KBM-7 (cell line): ENCODE results near the gene ANTXR2.
"Not testable (repeated sequence)": the region's sequence is repeated elsewhere in the genome, so short reads cannot be mapped to it uniquely, and the experiment has no call there.

Source experiments
- DNase-seq: peaks from one replicate; pipeline ENCODE4 v3.0.0-alpha.2; 2015
- in situ Hi-C: fragments of 300-500 bp; cut with MboI; formaldehyde crosslinking; loops from 2 replicates; pipeline ENCODE4 v1.14.3; 2020; ENCODE audit warnings: low sequenced_read_pairs, low pct_unique_long_range_greater_than_20kb, mixed read lengths

The ANTXR2 gene

GRCh38 chr4:80005863-80006262, 67.2 kb downstream of the ANTXR2 start:
- in situ Hi-C loops = no loop called here
- peak; percentile 11 for DNase-seq

DNA sequence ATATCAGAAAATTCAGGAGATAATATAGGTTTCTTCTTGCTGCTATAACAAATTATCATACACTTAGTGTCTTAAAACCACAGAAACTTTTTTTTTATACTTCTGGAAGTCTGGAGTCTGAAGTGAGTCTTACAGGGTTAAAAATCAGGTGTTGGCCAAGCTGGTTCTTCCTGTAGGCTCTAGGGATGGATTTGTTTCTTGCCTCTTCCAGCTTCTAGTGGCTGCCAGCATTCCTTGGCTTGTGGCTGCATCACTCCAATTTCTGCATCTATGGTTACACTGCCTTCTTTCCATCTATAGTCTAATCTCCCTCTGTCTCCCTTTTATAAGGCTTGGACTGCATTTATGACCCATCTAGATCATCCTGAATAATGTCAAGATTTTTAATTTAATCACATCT, 68.7 kb downstream of the ANTXR2 start:
- DNase-seq = no peak
- in situ Hi-C loops = no loop called here

DNA sequence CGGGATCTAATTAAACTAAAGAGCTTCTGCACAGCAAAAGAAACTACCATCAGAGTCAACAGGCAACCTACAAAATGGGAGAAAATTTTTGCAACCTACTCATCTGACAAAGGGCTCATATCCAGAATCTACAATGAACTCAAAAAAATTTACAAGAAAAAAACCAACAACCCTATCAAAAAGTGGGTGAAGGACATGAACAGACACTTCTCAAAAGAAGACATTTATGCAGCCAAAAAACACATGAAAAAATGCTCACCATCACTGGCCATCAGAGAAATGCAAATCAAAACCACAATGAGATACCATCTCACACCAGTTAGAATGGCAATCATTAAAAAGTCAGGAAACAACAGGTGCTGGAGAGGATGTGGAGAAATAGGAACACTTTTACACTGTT, 70.5 kb downstream of the ANTXR2 start:
- in situ Hi-C loops, DNase-seq: not testable (repeated sequence)

GRCh38 chr4:79999048-79999447, 74.0 kb downstream of the ANTXR2 start:
- DNase-seq, in situ Hi-C loops: not testable (repeated sequence)

GRCh38 chr4:79998201-79998600, 74.8 kb downstream of the ANTXR2 start:
- in situ Hi-C loops = no loop called here

DNA sequence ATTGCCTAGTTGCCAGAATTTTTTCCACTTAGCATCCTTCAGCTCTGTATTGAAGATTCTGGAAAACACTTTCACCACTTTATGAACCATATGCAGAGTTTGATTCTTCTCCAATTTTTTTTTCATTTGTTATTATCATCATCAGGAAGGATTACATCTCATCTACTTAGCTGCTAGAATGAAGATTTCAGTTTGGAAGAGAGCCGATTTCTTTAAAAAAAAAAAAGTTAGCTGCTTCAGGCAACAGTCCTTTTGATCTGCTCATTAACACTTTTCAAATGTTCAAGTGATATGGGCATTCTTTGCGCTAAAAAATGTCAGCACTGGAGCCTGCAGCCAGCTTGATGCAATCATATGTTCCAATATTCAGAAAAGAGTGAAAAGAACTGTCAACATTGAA, 76.2 kb downstream of the ANTXR2 start:
- no peak for DNase-seq
- in situ Hi-C loops = no loop called here

More at GRCh38 chr4:79998201-79998600, 74.8 kb downstream of the ANTXR2 start:
- no peak for DNase-seq

DNA sequence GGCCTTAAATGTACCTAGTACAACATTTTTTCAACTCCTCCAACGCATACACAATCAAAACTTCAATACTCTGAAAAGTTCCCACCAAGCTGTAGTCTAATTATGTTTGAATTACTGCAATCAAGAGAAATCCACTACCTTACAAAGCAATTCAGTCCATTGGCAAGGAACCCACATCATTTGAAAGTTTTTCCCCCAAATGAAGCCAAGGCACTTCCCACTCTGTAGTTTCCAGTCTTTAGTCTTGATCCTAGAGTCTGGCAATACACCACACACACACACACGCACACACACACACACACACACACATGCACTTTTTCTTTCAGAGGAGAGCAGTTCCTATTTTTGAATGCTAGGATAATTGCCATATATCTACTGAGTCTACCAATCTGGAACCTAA, 79.6 kb downstream of the ANTXR2 start:
- peak; percentile 14 for DNase-seq
- in situ Hi-C loops = no loop called here

GRCh38 chr4:79991601-79992000, 81.4 kb downstream of the ANTXR2 start:
- in situ Hi-C loops = no loop called here
- no peak for DNase-seq

DNA sequence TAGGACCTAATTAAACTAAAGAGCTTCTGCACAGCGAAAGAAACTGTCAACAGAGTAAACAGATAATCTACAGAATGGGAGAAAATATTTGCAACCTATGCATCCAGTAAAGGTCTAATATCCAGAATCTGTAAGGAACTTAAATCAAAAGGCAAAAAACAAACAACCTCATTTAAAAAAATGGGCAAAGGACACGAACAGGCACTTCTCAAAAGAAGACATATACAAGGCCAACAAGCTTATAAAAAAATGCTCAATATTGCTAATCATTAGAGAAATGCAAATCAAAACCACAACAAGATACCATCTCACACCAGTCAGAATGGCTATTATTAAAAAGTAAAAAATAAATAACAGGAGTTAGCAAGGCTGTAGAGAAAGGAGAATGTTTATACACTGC, 81.9 kb downstream of the ANTXR2 start:
- in situ Hi-C loops, DNase-seq: not testable (repeated sequence)

DNA sequence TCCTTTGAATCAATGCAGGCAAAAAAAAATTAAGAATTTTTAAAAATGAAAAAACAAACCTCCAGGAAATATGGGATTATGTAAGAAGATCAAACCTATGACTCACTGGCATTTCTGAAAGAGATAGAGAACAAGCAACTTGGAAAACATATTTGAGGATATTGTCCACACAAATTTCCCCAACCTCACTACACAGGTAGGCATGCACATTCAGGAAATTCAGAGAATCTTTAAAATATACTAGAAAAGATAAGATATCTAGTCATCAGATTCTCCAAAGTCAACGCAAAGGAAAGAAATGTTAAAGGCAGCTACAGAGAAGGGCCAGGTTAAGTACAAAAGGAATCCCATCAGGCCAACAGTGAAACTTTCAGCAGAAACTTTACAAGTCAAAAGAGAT, 85.6 kb downstream of the ANTXR2 start:
- in situ Hi-C loops = no loop called here
- DNase-seq = no peak

GRCh38 chr4:79983431-79983830, 89.6 kb downstream of the ANTXR2 start:
- in situ Hi-C loops = no loop called here
- no peak for DNase-seq

GRCh38 chr4:79982601-79983322, 90.3 kb downstream of the ANTXR2 start:
- in situ Hi-C loops = no loop called here
- no peak for DNase-seq

GRCh38 chr4:79980448-79980847, 92.6 kb downstream of the ANTXR2 start:
- DNase-seq = no peak
- in situ Hi-C loops = no loop called here

DNA sequence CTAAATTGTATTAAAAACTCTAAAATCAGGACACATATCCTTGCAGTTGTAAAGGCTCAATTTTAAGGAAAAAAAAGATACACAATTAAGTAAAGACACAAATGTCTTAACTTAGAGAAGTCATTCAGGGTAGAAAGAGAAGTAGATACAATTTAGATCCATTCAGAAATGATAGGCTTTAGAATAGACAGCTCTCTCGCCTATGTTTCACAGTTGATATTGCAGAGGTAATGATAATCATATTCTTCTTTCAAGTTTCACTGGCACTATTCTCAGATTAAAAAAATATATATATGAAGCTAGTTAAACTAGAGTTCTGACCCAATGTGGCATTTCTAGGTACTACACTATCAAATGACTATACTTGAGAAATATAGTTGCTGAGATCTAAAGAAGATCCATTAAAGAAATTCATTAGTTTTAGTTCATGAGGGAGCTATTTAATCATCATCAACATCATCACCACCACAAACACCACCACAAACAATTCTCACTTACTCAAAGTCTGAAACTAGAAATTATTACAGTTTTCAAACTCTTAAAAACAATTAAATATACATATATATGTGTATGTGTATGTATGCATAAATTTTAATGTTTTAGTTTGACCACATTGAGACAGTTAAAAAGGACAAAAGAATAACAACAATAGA, 93.1 kb downstream of the ANTXR2 start:
- DNase-seq = no peak
- in situ Hi-C loops = no loop called here

DNA sequence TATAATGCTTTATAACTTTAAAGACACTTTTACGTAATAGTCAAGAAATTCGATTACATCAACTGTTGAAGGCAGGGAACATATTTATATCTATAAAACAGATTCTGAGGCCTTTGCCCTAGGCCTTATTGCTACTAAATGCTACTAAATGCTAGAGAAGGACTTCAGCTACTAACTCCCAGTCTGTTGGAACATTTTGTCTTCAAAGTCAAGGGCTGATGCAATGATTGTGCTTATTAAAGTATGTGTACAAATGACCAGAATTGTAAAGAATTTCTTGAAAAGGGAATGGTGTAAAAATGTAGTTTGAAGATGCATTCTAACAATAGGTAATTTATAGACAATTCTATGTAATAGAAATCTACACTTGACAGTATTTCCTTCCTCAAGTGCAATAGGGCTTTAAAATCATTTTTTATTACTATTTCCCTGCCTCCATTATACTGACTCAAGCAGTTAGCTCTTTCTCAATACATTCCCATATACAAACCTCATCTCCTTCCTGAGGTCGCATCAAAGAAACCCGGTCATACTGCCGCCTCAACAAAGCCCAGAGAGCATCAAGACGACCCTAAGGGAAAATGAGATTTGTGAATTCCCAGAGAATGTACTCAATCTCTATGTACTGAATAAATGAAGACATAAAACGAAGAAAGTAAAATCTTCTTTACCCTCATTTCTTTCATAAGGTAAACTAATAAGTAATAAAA, 95.7 kb downstream of the ANTXR2 start:
- DNase-seq = no peak
- in situ Hi-C loops = no loop called here

DNA sequence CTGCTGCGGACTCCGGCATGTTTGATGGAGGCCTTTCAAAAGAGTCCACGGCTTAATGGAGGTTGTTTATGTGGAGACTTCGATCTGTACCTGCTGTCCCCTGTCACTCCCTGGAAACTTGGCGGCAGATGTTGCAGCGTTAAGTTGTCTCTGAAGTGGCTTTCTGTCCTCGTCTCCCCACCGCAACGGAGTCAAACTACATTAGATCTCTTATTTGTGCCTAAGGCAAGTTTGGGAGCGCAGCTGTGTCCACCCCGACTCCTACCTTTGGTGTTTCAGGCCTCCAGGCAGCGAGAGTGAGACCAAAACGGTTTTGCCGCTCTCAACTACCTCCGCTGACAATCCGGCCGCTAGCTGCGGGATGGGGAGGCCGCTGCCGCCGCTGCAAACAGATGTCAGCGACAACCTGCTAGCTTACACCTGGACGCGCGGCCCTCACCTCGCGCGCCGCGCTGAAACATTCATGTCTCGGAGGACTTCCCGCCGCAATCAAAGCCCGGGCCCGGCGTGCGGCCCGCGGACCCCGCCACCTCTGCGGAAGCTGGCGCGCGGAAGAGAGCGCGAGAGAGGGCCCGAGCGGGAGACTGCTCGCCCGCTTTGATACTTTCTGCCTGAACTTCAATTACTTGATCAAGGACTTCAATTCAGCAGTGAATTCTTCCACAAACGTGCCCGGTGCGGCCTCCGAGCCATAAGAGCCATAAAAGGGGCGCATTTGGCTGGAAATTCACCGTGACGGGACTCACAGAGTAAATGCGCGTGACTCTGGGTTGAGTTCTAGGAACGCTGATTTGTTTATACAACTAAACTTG, 108.4 kb downstream of the ANTXR2 start:
- in situ Hi-C loops = no loop called here
- no peak for DNase-seq

GRCh38 chr4:79964020-79964399, 109.0 kb downstream of the ANTXR2 start:
- no peak for DNase-seq
- in situ Hi-C loops = no loop called here

DNA sequence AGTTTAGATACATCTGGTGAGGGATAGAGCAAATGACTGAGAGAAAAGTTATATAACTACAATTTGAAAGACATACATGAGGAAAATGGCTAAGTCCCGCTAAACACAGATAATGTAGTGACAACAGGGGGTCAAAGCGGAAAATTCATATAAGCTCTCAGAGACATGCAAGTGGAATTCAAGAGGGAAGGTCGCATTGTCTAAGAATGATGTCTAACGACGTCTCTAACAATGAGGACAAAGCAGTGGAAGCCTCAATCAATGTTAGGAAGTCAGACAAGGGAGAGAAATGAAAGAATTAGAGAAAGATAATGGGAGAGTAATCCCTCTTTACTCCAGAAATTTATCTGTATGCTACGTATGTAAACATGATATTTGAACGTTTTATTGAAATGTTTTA, 113.4 kb downstream of the ANTXR2 start:
- peak; percentile 5 for DNase-seq
- in situ Hi-C loops = no loop called here

DNA sequence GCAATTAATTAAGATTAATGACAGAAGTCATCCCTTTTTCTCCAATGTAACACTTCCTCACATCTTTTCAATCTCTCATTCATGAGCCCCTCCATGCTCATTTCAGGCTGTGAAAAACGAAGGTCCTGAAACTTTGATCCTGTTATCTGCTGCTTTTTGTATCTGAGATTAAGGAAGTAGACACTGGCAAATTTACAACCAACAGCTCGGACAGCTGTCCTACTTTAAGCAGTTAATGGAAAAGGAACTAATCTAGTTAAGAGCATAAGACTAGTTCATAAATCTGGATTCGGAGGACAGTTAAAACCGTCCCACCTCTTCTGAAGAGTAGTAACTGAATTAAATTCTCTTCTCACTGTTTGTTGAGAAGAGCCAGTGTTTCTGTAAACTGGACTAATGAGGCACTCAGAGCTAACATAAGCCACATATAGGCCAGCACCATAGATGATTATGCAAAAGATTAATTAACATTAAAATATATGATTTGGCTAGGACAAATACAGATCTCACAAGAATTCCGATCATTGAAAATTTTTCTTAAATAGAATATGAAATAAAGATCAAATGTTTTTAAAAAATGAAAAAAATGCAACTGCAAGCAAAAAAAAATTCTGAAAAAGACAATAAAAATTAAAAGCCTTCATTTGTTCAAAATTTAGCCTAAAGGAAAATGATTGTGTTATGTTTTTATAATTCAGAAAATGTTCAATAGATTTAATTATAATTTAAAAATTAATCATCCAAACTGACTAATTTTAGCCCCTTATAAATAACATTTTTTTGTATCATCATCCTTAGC, 114.4 kb downstream of the ANTXR2 start:
- DNase-seq = peak; percentile 28
- in situ Hi-C loops = no loop called here
